Stimulated activated memory B cell treated with anti-CD40 and anti-IgM and Interleukin-4, amounts not matched to agents 10 μg/mL and 1 μg/mL and 100 μg/mL, for 72 hours (primary cell): Measurements from ENCODE around the gene ARMH1.

ENCODE experiments used
- ATAC-seq: fragments of 150-1000 bp; cut with Tn5 transposase; 2 replicates; pipeline ENCODE4 v1.10.0; 2021
- H3K27ac Mint-ChIP-seq: one replicate; pipeline ENCODE4 v1.8.0; 2022; ENCODE audit warnings: mild to moderate bottlenecking, mixed read lengths
- H3K27me3 Mint-ChIP-seq: one replicate; pipeline ENCODE4 v1.8.0; 2022; ENCODE audit warnings: mixed read lengths
- H3K36me3 Mint-ChIP-seq: one replicate; pipeline ENCODE4 v1.8.0; 2022; ENCODE audit warnings: mixed read lengths
- H3K4me1 Mint-ChIP-seq: one replicate; pipeline ENCODE4 v1.8.0; 2022; ENCODE audit warnings: mixed read lengths
- H3K4me3 Mint-ChIP-seq: one replicate; pipeline ENCODE4 v1.8.0; 2022; ENCODE audit warnings: mild to moderate bottlenecking, moderate library complexity, mixed read lengths
- H3K9me3 Mint-ChIP-seq: one replicate; pipeline ENCODE4 v1.8.0; 2022; ENCODE audit warnings: mixed read lengths

ARMH1 gene

GRCh38 chr1:44674113-44675000 is at the start of gene ARMH1, which contains the start of gene TMEM53:
ARMH1 (plus strand) TSS chr1:44674714; CDS start chr1:44689698, 14,984 bp downstream.
TMEM53 (minus strand) TSS chr1:44674481; CDS start chr1:44674391, 90 bp downstream.
- H3K36me3 Mint-ChIP-seq, result no peaks in the 10 kb centered on the region
- no peaks in the 10 kb centered on the region for H3K9me3 Mint-ChIP-seq
- H3K27ac Mint-ChIP-seq, result peak within 1 kb of the TSS; percentile 84
- peak within 1 kb of the TSS; percentile 94 for H3K4me3 Mint-ChIP-seq
- H3K4me1 Mint-ChIP-seq, result peaks cover 24% of the 10 kb centered on the region
- H3K27me3 Mint-ChIP-seq, result no peaks in the 10 kb centered on the region
- ATAC-seq, result peak; percentile 98

- no peaks in the 10 kb centered on the region for H3K9me3 Mint-ChIP-seq
- ATAC-seq, result no peak
- H3K4me1 Mint-ChIP-seq, result peaks cover 1% of the 10 kb centered on the region
- H3K27ac Mint-ChIP-seq, result no peak overlapping the region
- no peaks in the 10 kb centered on the region for H3K27me3 Mint-ChIP-seq
- no peak overlapping the region for H3K4me3 Mint-ChIP-seq
- no peaks in the 10 kb centered on the region for H3K36me3 Mint-ChIP-seq
Observed at GRCh38 chr1:44625348-44625747, 49.2 kb upstream of the ARMH1 start.

- peaks cover 32% of the 10 kb centered on the region for H3K4me1 Mint-ChIP-seq
- no peaks in the 10 kb centered on the region for H3K27me3 Mint-ChIP-seq
- H3K9me3 Mint-ChIP-seq, result peaks cover 3% of the 10 kb centered on the region
- no peak overlapping the region for H3K27ac Mint-ChIP-seq
- H3K4me3 Mint-ChIP-seq, result no peak overlapping the region
- no peak for ATAC-seq
- peaks cover 9% of the 10 kb centered on the region for H3K36me3 Mint-ChIP-seq
Observed at GRCh38 chr1:44628962-44629756, 45.4 kb upstream of the ARMH1 start.

- ATAC-seq, result no peak
- Mint-ChIP-seq H3K27me3 (no peaks in the 10 kb centered on the region), H3K4me1 (peaks cover 41% of the 10 kb centered on the region), H3K27ac (peak overlapping the region; percentile 98), H3K36me3 (peaks cover 19% of the 10 kb centered on the region), H3K9me3 (peaks cover 3% of the 10 kb centered on the region), H3K4me3 (peak overlapping the region; percentile 89)
Observed at GRCh38 chr1:44630116-44630515, 44.4 kb upstream of the ARMH1 start.

GRCh38 chr1:44631333-44631646 is 43.2 kb upstream of the ARMH1 start:
- H3K27ac Mint-ChIP-seq, result peak overlapping the region; percentile 98
- peak; percentile 14 for ATAC-seq
- no peaks in the 10 kb centered on the region for H3K27me3 Mint-ChIP-seq
- H3K4me1 Mint-ChIP-seq, result peaks cover 53% of the 10 kb centered on the region
- peaks cover 3% of the 10 kb centered on the region for H3K9me3 Mint-ChIP-seq
- peaks cover 31% of the 10 kb centered on the region for H3K36me3 Mint-ChIP-seq
- peak overlapping the region; percentile 89 for H3K4me3 Mint-ChIP-seq

DNA sequence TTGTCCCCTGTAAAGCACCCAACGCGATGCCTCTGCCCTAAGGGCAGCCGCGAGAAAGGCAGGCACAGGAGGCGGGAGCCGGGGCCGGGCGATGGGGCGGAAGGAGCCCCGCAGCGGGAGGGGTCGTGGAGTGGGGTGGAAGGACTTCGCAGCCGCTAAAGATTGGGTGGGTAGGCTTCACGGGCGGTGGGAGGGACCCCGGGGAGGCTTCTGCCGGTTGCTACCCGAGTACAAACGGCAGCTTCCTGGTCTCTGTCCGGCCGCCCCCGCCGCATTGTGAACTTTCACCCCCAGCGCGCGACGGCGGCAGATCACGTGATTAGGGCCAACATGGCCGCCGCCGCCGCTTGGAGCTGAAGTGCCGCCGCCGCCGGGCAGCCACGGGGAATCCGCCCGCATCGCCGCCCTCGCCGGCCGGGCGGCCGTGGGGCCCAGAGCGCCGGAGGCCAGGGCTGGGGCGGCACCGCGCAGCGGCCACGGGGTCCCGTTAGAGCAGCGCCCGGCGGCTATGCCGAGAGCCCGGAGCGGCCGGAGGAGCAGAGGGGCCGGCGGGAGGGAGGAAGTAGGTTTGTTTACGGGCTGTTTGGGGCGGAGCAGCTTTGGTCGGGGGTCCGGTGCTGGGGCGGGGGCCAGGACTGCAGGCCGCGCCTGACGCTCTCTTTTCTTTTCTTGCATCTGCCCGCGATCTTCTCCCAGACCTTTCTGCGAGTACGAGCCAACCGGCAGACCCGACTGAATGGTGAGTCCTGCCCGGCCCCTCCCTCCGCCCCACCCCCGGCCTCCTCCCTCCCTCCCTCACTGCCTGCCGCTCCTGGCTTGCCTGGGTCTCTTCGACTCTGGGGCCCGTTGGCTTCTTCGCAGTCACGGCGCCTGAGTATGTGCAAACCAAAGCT is 42.6 kb upstream of the ARMH1 start:
- peak; percentile 89 for ATAC-seq
- Mint-ChIP-seq H3K27me3 (no peaks in the 10 kb centered on the region), H3K36me3 (peaks cover 37% of the 10 kb centered on the region), H3K4me3 (peak overlapping the region; percentile 89), H3K9me3 (peaks cover 3% of the 10 kb centered on the region), H3K27ac (peak overlapping the region; percentile 98), H3K4me1 (peaks cover 58% of the 10 kb centered on the region)

DNA sequence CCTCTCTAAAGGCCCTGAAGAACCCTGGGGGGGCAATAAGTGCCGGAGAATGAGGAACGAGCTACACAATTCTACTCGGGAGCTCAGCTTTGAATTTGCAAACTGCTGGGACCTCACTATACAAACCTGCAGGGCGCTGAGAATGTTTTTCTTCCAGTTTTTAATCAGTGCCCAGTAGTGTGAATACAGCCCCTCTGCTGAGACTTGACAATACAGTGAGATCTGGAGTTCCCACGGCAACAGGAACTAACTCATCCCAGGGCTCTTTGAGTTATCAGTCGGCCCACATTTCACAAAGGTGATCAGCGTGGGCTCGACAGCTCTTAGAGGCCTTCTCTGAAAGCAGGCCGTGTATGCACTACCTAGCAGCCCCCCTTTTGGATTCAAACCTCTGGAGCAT is 41.9 kb upstream of the ARMH1 start:
- Mint-ChIP-seq H3K36me3 (peaks cover 44% of the 10 kb centered on the region), H3K4me3 (peak overlapping the region; percentile 89), H3K27me3 (no peaks in the 10 kb centered on the region), H3K27ac (peak overlapping the region; percentile 98), H3K4me1 (peaks cover 58% of the 10 kb centered on the region), H3K9me3 (peaks cover 3% of the 10 kb centered on the region)
- peak; percentile 1 for ATAC-seq

- Mint-ChIP-seq H3K9me3 (peaks cover 3% of the 10 kb centered on the region), H3K4me3 (no peak overlapping the region), H3K27ac (peak overlapping the region; percentile 98), H3K36me3 (peaks cover 63% of the 10 kb centered on the region), H3K27me3 (no peaks in the 10 kb centered on the region), H3K4me1 (peaks cover 58% of the 10 kb centered on the region)
- no peak for ATAC-seq
Observed at GRCh38 chr1:44634606-44635189, 39.8 kb upstream of the ARMH1 start.

GRCh38 chr1:44635439-44635838 is 39.1 kb upstream of the ARMH1 start:
- Mint-ChIP-seq H3K36me3 (peaks cover 63% of the 10 kb centered on the region), H3K4me1 (peaks cover 56% of the 10 kb centered on the region), H3K9me3 (peaks cover 3% of the 10 kb centered on the region), H3K27me3 (no peaks in the 10 kb centered on the region), H3K27ac (no peak overlapping the region), H3K4me3 (no peak overlapping the region)
- ATAC-seq, result no peak

- no peak for ATAC-seq
- Mint-ChIP-seq H3K4me1 (peaks cover 49% of the 10 kb centered on the region), H3K27ac (no peak overlapping the region), H3K4me3 (no peak overlapping the region), H3K36me3 (peaks cover 63% of the 10 kb centered on the region), H3K27me3 (no peaks in the 10 kb centered on the region), H3K9me3 (no peaks in the 10 kb centered on the region)
Observed at GRCh38 chr1:44636083-44636687, 38.3 kb upstream of the ARMH1 start.

DNA sequence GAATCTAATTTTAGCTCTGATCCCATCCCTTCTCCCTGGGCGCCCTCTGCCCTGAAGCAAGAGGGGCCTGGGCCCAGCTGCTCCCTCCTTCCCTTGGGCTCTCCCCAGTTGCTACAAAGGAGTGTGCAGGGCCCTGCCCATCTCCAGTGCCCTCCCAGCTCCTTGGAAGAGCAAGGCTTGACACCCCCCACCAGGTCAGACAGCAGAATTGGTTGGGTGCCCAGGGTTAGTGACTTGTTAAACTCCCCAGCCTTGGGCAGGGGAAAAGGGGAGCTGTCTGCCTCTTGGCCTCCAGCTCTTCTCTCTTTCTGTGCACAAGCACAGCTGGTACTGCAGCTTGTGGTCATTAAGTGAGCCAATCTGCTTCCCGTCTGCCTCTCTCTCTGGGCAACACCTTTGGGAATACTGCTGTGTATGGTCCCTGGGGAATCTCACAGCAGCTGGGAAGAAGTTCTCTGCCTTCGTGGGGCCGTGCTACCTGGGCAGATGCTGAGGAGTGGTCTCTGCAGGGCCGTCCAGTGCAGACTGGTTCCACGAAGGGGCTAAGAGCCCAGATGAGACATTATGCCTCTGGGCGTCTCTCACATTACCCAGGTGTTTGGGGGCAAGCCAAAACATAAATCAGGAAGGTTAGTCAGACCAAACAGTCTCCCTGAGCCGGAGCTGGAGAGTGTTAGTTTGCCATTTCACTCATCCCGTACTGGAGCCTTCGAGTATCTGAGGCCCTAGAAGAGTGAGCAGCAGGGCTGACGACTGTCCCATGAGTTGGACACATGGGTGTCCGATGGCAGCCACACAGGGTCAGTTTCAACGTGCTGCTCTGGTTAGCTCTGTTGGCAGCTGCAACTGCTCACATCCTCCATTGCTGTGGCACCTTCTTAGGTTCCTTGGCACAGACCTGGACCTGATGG is 37.6 kb upstream of the ARMH1 start:
- no peak for ATAC-seq
- Mint-ChIP-seq H3K27ac (no peak overlapping the region), H3K9me3 (no peaks in the 10 kb centered on the region), H3K27me3 (no peaks in the 10 kb centered on the region), H3K36me3 (peaks cover 69% of the 10 kb centered on the region), H3K4me1 (peaks cover 45% of the 10 kb centered on the region), H3K4me3 (no peak overlapping the region)

DNA sequence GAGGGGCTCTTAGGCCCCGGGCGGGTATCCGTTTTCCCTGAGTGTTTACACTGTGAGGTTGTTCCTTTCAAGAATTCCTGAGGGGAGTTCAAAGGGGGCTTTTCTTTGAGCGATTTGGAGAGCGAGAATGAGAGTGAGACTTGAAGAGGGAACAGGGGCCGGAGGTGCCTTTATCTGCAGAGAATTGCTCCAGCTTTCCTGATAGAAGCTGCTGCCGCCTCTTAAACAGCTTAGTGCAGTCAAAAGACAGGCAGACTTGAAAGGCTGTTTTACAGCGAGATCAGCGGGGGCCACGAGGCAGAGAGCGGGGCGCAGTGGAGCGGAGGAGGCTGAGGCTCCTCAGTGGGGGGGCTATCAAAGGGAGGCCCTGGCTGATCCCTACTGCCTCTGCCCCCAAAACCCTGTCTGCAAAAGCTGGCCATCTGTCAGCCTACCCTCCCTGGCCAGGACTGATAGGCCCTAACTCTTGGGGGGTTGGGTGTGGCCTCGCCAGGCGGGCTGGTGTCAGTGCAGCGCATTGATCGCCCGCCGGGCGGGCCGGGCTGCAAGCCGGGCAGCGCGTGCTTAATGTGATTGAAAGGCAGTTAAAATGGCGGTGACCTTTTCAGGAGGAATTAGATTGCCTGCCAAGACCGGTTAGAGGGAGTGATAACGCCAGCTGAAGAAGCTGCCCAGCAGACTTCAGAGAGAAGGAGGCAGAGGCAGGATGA is 36.7 kb upstream of the ARMH1 start:
- H3K9me3 Mint-ChIP-seq, result no peaks in the 10 kb centered on the region
- H3K4me3 Mint-ChIP-seq, result no peak overlapping the region
- no peak for ATAC-seq
- H3K36me3 Mint-ChIP-seq, result peaks cover 75% of the 10 kb centered on the region
- peaks cover 40% of the 10 kb centered on the region for H3K4me1 Mint-ChIP-seq
- H3K27ac Mint-ChIP-seq, result no peak overlapping the region
- H3K27me3 Mint-ChIP-seq, result no peaks in the 10 kb centered on the region
